Ishikawa (cell line): ENCODE measurements around the gene SYT1.

ENCODE experiments used
- CEBPB ChIP-seq: IDR thresholded peaks from 2 replicates; pipeline ENCODE4 v1.6.1; 2012
- CREB1 ChIP-seq: IDR thresholded peaks from 2 replicates; pipeline ENCODE4 v1.6.1; 2012; ENCODE audit warnings: low read depth
- EP300 ChIP-seq: IDR thresholded peaks from 2 replicates; pipeline ENCODE4 v1.6.1; 2012; ENCODE audit warnings: borderline replicate concordance
- MAX ChIP-seq: IDR thresholded peaks from 2 replicates; pipeline ENCODE4 v1.6.1; 2012
- NFIC ChIP-seq: IDR thresholded peaks from 2 replicates; pipeline ENCODE4 v1.6.1; 2012
- RAD21 ChIP-seq: IDR thresholded peaks from 2 replicates; pipeline ENCODE4 v1.6.1; 2012; ENCODE audit warnings: low read depth
- TEAD4 ChIP-seq: IDR thresholded peaks from 2 replicates; pipeline ENCODE4 v1.6.1; 2012

- TF ChIP-seq CEBPB (no peak), EP300 (no peak), MAX (no peak), NFIC (no peak), TEAD4 (no peak), RAD21 (no peak), CREB1 (no peak)
These were observed 556.7 kb downstream of the SYT1 start for GRCh38 chr12:79421236-79421740.
